GM19372 (cell line): Measurements from ENCODE around the gene TMCO1.
"Not testable (repeated sequence)": the region's sequence is repeated elsewhere in the genome, so short reads cannot be mapped to it uniquely, and the experiment has no call there.

Experiments used
- ATAC-seq: cut with Tn5 transposase; IDR thresholded peaks from one replicate; pipeline ENCODE4 v1.9.1; 2021; ENCODE audit warnings: mild to moderate bottlenecking, low read depth, moderate library complexity; ENCODE audit not compliant: unreplicated experiment

The TMCO1 gene, protein sequence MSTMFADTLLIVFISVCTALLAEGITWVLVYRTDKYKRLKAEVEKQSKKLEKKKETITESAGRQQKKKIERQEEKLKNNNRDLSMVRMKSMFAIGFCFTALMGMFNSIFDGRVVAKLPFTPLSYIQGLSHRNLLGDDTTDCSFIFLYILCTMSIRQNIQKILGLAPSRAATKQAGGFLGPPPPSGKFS

DNA sequence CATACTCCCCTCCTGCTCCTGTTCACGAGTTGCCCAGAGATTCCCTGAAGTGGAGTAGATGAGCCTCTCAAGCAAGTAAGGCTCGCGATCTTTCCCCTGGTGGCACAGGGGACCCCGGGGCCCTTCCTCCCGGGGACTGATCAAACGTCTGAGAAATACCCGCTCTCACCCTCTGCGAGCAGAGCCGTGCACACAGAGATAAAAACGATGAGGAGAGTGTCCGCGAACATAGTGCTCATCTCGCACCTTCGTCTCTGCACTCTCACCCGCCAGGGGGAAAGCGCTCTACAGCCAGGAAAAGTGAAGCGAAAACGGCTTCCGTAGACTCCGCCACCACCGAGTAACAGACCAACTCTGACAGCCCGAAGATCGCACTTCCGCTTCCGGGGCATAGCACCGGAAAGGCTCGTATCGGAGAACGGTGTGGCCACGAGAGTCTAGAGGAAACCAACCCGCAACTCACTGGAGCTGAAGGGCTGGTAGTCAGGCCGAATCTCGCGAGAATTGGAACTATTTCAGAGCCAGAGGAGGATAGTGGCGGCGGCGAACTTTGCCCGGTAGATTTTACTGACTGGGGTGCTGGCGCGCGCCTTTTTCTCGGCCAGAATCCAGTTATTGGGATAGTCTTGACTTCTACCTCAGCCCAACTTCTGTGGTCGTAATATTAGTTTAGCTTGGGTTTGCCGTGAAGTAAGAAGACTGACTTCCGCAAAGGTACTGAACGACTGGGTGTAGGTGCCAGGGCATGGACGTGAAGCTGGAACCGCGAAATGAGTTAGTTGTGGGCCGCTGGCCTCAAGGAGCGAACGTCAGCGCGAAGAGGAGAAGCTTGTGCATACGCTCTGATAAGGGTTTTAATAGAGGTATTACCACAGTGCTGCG, at the start of gene TMCO1:
Gene TMCO1, minus strand, starts transcription at position 356 of the 882 bp plus-strand sequence. Its CDS starts 117 bp downstream, at position 239.
- ATAC-seq, result peak; percentile 99

DNA sequence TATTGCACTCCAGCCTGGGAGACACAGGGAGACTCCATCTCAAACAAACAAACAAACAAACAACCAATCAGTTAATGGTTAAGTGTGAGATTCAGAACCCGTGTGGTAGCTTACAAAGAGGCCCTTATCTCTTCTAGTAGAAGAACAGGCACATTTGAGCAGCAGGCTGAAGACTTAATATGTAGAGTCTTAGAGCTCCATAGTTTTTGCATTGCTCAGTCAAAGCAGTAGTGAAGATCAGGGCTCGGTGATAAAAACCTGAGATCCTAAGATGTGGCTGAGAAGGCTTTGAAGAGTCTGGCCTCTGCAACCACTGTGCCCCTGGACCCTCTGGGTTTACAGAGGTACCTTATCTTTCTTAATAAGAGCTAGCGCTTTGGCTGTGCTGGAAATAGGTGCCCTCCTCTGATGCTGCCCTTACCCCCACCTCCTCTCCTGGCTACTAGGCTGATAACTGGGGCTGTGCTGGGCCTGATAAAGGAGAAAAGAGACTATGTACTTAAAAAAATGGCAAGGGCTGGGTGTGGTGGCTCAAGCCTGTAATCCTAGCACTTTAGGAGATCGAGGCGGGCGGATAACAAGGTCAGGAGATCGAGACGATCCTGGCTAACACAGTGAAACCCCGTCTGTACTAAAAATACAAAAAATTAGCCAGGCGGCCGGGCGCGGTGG, 48.3 kb upstream of the TMCO1 start:
- no peak for ATAC-seq

DNA sequence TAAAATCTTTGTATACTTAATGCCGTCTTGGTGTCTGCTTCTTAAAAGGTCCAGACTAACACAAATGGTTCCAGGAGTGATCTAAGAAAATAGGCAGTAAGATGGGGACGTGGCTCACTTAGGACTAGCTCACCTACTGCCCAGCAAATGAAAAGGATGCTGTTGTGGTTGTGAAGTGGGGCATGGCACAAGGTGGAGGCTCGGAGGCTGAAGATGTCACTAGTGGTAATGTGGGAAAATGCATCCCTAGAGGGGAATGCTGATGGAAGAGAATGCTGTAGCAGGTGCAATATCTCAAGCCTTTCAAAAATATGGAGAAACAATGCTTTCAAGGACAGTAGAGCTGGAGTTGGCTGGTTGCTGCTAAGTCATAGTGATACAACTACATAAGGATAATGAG, 47.5 kb upstream of the TMCO1 start:
- ATAC-seq, result no peak

DNA sequence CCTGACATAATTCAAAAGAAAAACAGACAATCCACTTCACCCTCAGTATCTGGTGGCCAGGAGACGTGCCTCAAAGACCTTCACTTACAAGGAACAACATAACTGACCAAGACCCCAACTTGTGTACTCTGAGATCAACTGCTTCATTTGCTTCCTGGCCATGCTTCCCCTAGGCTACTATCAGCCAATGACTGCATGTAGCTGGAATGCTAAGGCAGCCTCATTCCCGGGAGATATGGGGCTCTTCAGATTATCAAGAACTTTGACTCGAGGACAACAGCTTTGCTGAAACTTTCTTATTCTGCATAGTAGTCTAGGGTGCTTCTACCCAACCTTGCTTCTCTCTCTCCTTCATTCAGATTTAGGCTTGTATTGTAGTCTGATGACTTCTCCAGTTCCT, 47.1 kb upstream of the TMCO1 start:
- ATAC-seq, result no peak

DNA sequence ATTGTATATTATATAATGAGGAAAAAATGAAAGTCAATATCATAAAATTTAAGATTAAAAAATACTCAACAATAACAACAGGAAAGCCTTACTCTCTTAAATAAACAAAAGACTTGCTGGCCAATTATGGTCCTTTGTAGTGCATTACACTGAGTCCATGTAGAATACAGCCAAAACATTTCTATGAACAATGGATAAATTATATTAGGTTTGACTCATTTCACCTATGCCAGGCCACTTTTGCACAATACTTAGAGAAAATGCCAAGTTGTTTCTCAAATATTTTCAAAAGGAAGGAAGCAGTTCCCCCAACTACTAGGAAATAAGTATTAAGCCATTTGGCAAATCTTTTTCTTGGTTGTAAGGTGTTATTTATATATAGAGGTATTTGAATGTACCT, 38.9 kb upstream of the TMCO1 start:
- no peak for ATAC-seq

DNA sequence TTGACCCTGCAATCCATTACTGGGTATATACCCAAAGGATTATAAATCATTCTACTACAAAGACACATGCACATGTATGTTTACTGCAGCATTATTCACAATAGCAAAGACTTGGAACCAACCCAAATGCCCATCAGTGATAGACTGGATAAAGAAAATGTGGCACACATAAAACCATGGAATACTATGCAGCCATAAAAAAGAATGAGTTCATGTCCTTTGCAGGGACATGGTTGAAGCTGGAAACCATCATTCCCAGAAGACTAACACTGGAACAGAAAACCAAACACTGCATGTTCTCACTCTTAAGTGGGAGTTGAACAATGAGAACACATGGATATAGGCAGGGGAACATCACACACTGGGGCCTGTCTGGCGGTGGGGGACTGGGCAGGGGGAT, 35.8 kb upstream of the TMCO1 start:
- ATAC-seq, result not testable (repeated sequence)

DNA sequence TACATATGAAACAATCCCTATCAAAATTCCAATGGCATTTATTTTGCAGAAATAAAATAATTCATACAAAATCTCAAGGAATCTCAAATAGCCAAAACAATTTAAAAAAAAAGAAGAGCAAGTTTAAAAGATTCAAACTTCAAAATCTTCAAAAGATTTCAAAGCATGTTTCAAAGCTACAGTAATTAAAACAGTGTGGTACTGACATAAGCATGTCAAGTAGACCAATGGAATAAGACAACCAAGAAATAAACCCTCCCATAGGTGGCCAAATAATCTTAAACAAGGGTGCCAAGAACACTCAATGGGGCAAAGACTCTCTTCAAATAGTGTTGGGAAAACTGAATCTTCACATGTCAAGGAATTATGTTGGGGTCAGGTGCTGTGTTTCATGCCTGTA, 30.7 kb upstream of the TMCO1 start:
- no peak for ATAC-seq

DNA sequence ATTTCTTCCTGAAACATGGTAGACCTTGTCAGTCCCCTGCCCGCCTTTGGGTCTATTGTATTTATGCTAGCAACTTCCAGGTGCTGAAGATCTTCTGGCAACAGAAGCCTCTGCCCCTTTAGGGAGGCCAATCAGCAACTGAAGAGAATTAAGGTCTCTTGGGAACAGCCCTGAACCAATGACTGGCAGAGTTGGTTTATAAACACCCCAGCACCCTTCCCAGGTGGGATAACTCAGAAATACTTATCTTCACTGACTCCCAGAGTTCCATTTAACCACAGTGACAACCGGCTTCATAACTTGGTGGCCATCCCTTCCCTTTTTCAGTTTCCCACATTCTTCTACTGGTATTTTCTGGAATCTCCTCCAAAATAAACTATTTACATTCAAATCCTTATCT, 27.2 kb upstream of the TMCO1 start:
- no peak for ATAC-seq

DNA sequence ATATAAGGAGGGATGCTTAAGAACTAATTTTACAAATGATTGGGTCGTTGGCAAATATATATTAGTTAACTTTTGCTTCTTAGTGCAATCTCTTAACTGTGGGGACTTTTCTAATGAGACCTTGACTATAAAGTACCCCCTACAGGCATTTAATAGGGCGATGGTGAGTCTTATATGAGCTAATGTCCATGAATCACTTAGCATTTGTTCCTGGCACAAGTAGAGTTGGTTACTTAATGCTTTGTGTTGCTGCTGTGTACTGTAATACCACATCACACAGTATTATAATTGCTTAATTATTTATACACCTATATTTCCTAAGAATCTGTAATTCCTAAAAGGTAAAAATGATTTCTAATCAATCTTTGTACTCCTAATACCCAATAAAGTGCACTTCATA, 25.3 kb upstream of the TMCO1 start:
- no peak for ATAC-seq

DNA sequence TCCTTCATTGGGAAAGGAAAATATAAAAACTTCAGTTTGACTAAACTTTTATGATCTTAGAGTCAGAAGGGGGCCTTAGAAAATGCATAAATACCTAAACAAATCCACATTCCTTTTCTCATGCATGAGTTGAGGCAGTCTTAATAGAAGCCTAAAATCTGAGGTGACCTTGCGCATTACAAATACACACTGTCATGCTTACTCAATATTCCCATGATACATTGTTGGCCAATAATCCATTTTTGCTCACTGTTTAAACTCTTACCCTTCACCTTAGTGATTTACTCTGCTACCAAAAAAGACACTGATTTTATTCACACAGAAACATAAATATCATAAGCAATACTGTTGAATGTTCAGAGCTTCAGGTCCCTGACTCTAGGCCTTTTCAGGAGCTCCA, 19.1 kb upstream of the TMCO1 start:
- no peak for ATAC-seq

DNA sequence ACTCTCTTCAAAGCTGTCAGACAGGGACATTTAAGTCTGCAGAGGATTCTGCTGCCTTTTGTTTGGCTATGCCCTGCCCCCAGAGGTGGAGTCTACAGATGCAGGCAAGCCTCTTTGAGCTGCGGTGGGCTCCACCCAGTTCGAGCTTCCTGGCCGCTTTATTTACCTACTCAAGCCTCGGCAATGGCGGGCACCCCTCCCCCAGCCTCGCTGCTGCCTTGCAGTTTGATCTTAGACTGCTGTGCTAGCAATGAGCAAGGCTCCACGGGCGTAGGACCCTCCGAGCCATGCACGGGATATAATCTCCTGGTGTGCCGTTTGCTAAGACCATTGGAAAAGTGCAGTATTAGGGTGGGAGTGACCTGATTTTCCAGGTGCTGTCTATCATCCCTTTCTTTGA, 14.9 kb upstream of the TMCO1 start:
- not testable (repeated sequence) for ATAC-seq

DNA sequence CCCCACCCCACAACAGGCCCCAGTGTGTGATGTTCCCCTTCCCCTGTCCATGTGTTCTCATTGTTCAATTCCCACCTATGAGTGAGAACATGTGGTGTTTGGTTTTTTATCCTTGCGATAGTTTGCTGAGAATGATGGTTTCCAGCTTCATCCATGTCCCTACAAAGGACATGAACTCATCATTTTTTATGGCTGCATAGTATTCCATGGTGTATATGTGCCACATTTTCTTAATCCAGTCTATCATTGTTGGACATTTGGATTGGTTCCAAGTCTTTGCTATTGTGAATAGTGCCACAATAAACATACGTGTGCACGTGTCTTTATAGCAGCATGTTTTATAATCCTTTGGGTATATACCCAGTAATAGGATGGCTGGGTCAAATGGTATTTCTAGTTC, 9.5 kb upstream of the TMCO1 start:
- ATAC-seq, result not testable (repeated sequence)

DNA sequence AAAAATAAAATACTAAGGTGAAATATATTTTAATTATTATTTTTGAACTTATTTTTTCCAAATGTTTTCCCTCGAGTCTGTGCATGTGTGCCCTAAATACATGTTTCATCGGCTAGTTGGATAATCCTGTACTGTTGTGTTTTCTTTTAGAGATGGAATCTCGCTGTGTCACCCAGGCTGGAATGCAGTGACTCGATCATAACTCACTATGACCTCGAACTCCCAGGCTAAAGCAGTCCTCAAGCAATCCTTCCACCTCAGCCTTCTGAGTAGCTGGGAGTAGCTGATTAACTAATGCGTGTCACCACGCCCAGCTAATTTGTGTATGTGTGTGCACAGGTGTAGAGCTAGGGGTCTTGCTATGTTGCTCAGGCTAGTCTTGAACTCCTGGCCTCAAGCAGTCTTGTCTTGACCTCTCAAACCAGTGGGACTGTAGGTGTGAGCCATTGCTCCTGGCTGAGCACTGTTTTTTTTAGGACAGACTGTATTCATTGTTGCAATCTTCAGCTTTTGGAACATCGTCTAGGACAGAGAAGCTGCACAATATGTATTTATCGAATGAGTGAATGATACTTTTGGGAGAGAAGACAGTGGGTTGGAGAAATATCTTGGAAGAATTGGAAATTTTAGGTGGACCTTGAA, 4.8 kb upstream of the TMCO1 start:
- no peak for ATAC-seq

DNA sequence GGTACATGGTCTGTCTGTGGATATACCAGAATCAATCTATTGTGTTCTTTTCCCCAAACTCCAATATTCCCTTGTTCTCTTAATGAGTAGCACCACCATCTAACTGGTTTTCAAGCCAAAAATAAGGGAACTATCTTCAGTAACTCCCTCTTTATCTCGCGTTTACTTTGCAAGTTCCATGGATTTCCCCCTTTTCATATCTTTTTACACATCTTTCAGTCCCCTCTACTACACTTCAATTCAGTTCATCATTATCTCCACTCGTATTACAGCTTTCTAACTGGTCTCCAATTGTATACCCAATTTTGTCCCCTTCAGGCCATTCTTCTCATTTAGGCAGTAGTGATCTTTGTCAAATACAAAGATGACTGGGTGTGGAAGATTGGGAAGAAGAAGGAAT, 4.1 kb upstream of the TMCO1 start:
- no peak for ATAC-seq

DNA sequence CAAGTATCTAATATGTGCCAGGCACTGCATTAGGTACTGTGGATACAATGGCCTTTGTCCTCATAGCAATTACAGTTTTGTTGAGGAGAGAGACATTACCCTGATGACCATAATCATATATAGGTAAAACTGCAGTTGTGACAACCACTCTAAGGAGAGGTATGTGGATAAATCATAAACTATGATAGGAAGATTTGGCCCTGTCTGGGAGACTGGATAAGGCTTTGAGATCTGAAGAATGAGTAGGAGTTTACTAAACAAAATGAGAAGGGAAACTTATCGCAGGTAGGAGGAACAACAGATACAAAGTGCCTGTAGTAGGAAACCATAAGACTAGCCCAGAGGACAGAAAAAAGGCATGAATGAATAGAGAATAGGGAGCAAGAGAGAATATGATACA, 4.4 kb downstream of the TMCO1 start:
- no peak for ATAC-seq

DNA sequence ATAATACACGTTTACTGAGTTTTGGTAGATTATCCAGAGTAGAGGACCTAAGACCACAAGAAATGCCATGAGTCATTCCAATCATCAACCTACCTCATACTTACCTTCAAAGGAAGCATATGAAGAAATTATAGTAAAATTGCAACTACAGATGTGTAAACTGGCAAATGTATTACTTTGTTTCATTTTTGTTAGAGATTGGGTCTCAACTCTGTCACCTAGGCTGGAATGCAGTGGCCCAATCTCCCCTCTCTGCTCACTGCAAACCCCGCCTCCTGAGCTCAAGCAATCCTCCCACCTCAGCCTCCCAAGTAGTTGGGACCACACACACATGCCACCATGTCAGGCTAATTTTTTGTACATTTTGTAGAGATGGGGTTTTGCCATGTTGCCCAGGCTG, 5.2 kb downstream of the TMCO1 start:
- no peak for ATAC-seq

DNA sequence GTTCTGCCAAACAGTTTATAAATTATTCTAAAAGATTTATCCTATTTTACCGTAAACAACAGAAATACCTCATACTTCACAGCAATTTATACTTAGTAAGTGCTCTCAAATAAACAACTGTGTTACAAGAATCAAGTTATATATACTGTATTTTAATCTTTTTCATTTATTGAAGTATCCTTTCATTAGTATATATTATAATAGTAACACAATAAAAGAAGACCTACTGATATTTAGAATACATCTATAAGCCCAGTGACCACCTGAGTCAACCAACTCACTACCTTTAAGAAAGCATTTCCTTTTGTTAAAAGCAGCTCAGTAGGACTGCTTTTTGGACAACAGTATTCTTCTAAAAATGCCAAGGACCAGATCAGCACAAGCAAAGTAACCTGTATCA, 5.9 kb downstream of the TMCO1 start:
- no peak for ATAC-seq

DNA sequence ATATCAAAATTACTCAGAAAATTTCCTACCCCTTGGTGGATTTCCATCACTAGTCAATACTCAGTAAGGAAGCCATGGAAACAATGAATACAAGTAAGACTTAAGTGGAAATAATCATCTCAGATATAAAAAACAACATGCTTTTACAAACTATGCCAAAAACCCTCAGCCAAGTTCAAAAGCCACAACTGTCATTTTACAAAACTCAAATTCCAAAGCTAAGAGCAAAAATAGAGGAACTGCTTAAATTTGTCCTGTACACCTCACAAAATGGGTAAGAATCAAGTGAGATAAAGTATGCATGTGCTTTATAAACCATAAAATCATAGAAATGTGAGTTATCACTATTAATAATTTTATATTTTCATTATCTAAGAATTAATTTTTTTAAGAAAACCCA, 9.6 kb downstream of the TMCO1 start:
- no peak for ATAC-seq

DNA sequence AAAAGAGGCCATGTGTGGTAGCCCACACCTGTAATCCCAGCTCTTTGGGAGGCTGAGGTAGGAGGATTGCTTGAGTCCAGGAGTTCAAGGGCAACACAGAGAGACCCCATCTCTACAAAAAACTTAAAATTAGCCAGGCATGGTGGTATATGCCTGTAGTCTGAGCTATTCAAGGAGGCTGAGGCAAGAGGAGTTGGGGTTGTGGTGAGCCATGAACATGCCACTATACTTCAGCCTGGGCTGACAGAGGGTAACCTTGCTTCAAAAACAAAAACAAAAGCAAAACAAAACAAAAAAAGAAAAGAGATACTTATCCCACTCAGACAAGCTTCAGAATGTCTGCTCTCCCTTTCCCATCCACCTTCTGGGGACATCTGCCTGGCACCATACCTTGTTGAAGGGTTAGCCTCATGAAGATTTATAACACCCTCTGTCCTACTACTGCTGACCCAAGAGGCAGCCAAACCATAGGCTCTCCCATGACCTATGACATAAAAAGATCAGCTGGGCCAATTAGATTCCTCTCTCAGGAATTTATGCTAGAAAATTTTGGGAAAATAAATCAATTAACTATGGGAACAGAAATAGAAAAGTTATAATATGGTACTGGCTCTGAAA, 13.2 kb downstream of the TMCO1 start:
- ATAC-seq, result no peak

DNA sequence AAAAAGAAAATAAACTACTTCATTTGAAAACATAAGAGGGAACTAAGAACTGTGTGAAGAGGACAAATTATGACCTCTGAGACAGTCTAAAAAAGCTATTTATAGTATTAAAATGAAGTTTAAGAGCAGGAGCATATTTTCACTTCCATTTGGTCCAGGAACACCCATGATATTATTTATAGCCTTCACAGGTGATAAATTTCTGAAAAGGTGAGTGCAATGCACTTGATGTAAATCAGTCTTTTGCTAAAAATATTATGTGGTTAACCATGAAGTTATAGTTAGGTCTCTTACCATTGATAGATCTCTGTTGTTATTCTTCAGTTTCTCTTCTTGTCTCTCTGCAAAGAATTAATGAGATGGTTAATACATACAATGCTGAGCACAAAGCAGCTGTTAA, 14.7 kb downstream of the TMCO1 start:
- ATAC-seq, result peak; percentile 93

DNA sequence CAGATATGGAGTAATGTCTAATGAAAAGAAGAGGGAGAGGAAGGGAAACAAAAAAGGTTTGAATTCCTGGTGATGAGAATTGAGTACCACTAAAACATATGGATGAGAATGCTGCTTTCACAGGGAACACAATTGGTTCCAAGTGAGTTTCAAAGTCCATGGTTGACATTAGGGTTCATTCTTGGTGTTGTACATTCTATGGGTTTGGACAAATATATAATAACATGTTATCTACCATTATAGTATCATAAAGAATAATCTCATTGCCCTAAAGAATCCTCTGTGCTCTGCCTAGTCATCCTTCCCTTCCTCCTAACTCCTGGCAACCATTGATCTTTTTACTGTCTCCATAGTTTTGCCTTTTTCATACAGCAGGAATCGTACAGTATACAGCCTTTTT, 20.1 kb downstream of the TMCO1 start:
- ATAC-seq, result no peak
